Measurements from ENCODE around the gene ATP23. TPM values are rescaled to one million over a fixed set of nuclear protein-coding genes. Genes with fewer than 3 reads are reported as not detected.

ATP23 gene
- 5.1 and 6.2 TPM in 2 replicates for total RNA-seq

DNA sequence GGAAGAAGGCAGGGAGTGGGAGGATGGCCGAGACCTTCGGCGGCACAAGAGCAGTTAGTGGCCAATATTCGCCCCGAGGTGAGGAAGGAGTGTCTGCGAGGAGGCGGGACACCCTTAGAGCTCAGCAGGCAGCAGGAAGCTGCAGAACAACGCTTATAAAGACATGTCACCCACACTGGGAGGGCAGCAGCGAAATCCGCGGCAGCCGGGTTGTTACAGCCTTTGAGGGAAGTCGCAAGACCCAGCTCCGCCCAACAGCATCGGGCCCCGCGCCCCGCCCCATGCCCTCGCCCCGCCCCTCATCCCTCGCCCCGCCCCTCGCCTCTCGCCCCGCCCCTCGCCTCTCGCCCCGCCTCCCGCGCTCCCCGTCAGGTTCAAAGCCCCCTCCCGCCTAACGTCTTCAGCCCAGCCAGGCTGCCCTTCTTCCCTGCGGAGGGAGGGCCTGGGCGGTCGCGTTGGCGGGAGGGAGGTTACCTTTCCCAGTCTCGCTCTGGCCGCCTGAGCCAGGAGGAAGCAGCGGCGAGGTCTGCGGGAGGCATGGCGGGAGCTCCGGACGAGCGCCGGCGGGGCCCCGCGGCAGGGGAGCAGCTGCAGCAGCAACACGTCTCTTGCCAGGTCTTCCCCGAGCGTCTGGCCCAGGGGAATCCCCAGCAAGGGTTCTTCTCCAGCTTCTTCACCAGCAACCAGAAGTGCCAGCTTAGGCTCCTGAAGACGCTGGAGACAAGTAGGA, at the start of gene ATP23:
Gene ATP23 (plus strand): TSS at position 403 of the 730 bp plus-strand sequence. CDS start 135 bp downstream, at position 538.
- H3K4me2 ChIP-seq (ENCODE audit: insufficient read depth, low read length) = peak within 1 kb of the TSS; percentile 98
- H3K9me3 ChIP-seq (ENCODE audit: low read depth, low read length) = no peaks in the 10 kb centered on the region
- H2AFZ ChIP-seq (ENCODE audit: low read length) = peak within 1 kb of the TSS; percentile 99
- H3K4me3 ChIP-seq (ENCODE audit: insufficient read depth, low read length) = peak within 1 kb of the TSS; percentile 84
- peaks cover 4% of the 10 kb centered on the region for H3K27me3 ChIP-seq (ENCODE audit: insufficient read depth, low read length)
- H3K36me3 ChIP-seq (ENCODE audit: insufficient read depth, low read length) = no peaks in the 10 kb centered on the region
- DNase-seq (ENCODE audit: insufficient read length, low spot score, missing footprints) = peak; percentile 96
- no peaks in the 10 kb centered on the region for H3K79me2 ChIP-seq (ENCODE audit: insufficient read depth, low read length)
- no peaks in the 10 kb centered on the region for H4K20me1 ChIP-seq (ENCODE audit: insufficient read depth, low read length)
- TF ChIP-seq, protein P1, sequence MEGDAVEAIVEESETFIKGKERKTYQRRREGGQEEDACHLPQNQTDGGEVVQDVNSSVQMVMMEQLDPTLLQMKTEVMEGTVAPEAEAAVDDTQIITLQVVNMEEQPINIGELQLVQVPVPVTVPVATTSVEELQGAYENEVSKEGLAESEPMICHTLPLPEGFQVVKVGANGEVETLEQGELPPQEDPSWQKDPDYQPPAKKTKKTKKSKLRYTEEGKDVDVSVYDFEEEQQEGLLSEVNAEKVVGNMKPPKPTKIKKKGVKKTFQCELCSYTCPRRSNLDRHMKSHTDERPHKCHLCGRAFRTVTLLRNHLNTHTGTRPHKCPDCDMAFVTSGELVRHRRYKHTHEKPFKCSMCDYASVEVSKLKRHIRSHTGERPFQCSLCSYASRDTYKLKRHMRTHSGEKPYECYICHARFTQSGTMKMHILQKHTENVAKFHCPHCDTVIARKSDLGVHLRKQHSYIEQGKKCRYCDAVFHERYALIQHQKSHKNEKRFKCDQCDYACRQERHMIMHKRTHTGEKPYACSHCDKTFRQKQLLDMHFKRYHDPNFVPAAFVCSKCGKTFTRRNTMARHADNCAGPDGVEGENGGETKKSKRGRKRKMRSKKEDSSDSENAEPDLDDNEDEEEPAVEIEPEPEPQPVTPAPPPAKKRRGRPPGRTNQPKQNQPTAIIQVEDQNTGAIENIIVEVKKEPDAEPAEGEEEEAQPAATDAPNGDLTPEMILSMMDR (IDR thresholded peaks at IDR 0.05; ENCODE audit: extremely low read depth, low read depth, low read length) = no peak
- H3K4me1 ChIP-seq (ENCODE audit: insufficient read depth, low read length) = peaks cover 8% of the 10 kb centered on the region
- H3K27ac ChIP-seq (ENCODE audit: low read depth, low read length) = peak within 1 kb of the TSS; percentile 68

GRCh38 chr12:57892232-57892972, 49.0 kb upstream of the ATP23 start:
- Histone ChIP-seq H3K79me2 (ENCODE audit: insufficient read depth, low read length) (no peaks in the 10 kb centered on the region), H3K9me3 (ENCODE audit: low read depth, low read length) (no peaks in the 10 kb centered on the region), H3K27ac (ENCODE audit: low read depth, low read length) (no peak overlapping the region), H3K4me2 (ENCODE audit: insufficient read depth, low read length) (no peak overlapping the region), H3K36me3 (ENCODE audit: insufficient read depth, low read length) (no peaks in the 10 kb centered on the region), H3K27me3 (ENCODE audit: insufficient read depth, low read length) (no peaks in the 10 kb centered on the region), H2AFZ (ENCODE audit: low read length) (no peak overlapping the region), H4K20me1 (ENCODE audit: insufficient read depth, low read length) (no peaks in the 10 kb centered on the region), H3K4me1 (ENCODE audit: insufficient read depth, low read length) (peaks cover 84% of the 10 kb centered on the region), H3K4me3 (ENCODE audit: insufficient read depth, low read length) (no peak overlapping the region)
- TF ChIP-seq, protein P1 (IDR thresholded peaks at IDR 0.05; ENCODE audit: extremely low read depth, low read depth, low read length) = no peak
- no peak for DNase-seq (ENCODE audit: insufficient read length, low spot score, missing footprints)

- H2AFZ ChIP-seq (ENCODE audit: low read length) = peak overlapping the region; percentile 83
- peak overlapping the region; percentile 92 for H3K27ac ChIP-seq (ENCODE audit: low read depth, low read length)
- no peaks in the 10 kb centered on the region for H3K27me3 ChIP-seq (ENCODE audit: insufficient read depth, low read length)
- peak overlapping the region; percentile 66 for H3K4me2 ChIP-seq (ENCODE audit: insufficient read depth, low read length)
- peak; percentile 86 for DNase-seq (ENCODE audit: insufficient read length, low spot score, missing footprints)
- H3K4me3 ChIP-seq (ENCODE audit: insufficient read depth, low read length) = peak overlapping the region; percentile 14
- H4K20me1 ChIP-seq (ENCODE audit: insufficient read depth, low read length) = no peaks in the 10 kb centered on the region
- H3K4me1 ChIP-seq (ENCODE audit: insufficient read depth, low read length) = peaks cover 80% of the 10 kb centered on the region
- no peaks in the 10 kb centered on the region for H3K79me2 ChIP-seq (ENCODE audit: insufficient read depth, low read length)
- TF ChIP-seq, protein P1 (IDR thresholded peaks at IDR 0.05; ENCODE audit: extremely low read depth, low read depth, low read length) = no peak
- H3K36me3 ChIP-seq (ENCODE audit: insufficient read depth, low read length) = no peaks in the 10 kb centered on the region
- H3K9me3 ChIP-seq (ENCODE audit: low read depth, low read length) = no peaks in the 10 kb centered on the region
Observed at GRCh38 chr12:57893431-57894353, 47.7 kb upstream of the ATP23 start.
